HCT116 (cell line): Measurements from ENCODE around the gene CCNE1. TPM values are rescaled to one million over a fixed set of nuclear protein-coding genes. Genes with fewer than 3 reads are reported as not detected.
A peak's percentile ranks its signal among the peaks of the same experiment; 100 is the strongest.

ENCODE experiments used
- ATAC-seq: fragments of 200-7000 bp; cut with Tn5 transposase; 2 replicates; pipeline ENCODE4 v1.9.1; 2020; ENCODE audit warnings: mild to moderate bottlenecking, moderate library complexity
- BruUV-seq: library from RNA; stranded (reverse); fragments of 400-500 nt; replicated peaks from 2 replicates; lab custom pipeline; 2021; lab: Mats Ljungman, UMichigan
- CTCF ChIA-PET: fragments of 300-600 bp; sonication (Branson Sonifier 250); formaldehyde crosslinking; loops from one replicate; lab custom pipeline; 2021; ENCODE audit warnings: antibody characterized with exemption; lab: Charles Lee
- POLR2A ChIA-PET: fragments of 300-600, 350-600 bp; sonication (Branson Sonifier 250); formaldehyde crosslinking; loops from one replicate; lab custom pipeline; 2021; ENCODE audit warnings: antibody characterized with exemption; lab: Charles Lee
- RAD21 ChIA-PET, 2 experiments: fragments of 300-600 bp; sonication (Branson Sonifier 250); formaldehyde crosslinking; loops; one replicate each; lab custom pipeline; 2023; ENCODE audit warnings: low total read pairs in 2 of 2; ENCODE audit not compliant: uncharacterized antibody in 2 of 2, unreplicated experiment in 2 of 2, low non-redundant PET in 1 of 2; lab: Charles Lee
- DNase-seq: peaks from one replicate; pipeline ENCODE4 v3.0.0-alpha.2; 2010; ENCODE audit warnings: low read depth, low spot score
- H2AFZ ChIP-seq: fragments of 200-600 bp; shearing (Covaris generic), sonication (generic); 2 replicates; pipeline ENCODE4 v1.6.1; 2017; ENCODE audit warnings: low read depth, mixed run types, mixed read lengths, antibody characterized with exemption, low read length; ENCODE audit not compliant: poor library complexity, severe bottlenecking
- H3K27ac ChIP-seq: 2 replicates; pipeline ENCODE4 v1.5.1; 2012; ENCODE audit warnings: low read depth, low read length
- H3K27me3 ChIP-seq: fragments of 200-600 bp; sonication (generic); 2 replicates; pipeline ENCODE4 v1.6.1; 2016; ENCODE audit warnings: mixed run types, low read length, mixed read lengths; ENCODE audit not compliant: insufficient read depth
- H3K36me3 ChIP-seq, 2 experiments: fragments of 200-500 bp in 1 of 2; fragments of 200-600 bp in 1 of 2; sonication (Bioruptor generic) in 1 of 2; sonication (generic) in 1 of 2; 2 replicates each; pipeline versions ENCODE4 v1.5.1 to v1.6.1; 2014 to 2016; ENCODE audit warnings: low read length in 2 of 2, inconsistent platforms in 1 of 2, mixed read lengths in 1 of 2, mixed run types in 1 of 2; ENCODE audit not compliant: insufficient read depth in 2 of 2, control insufficient read depth in 1 of 2
- H3K4me1 ChIP-seq, 2 experiments: fragments of 200-600 bp in 1 of 2; sonication (generic) in 1 of 2; 2 replicates each; pipeline versions ENCODE4 v1.5.1 to v1.6.1; 2012 to 2017; ENCODE audit warnings: low read length in 2 of 2, inconsistent platforms in 1 of 2, mild to moderate bottlenecking in 1 of 2, mixed read lengths in 1 of 2, mixed run types in 1 of 2, moderate library complexity in 1 of 2; ENCODE audit not compliant: insufficient read depth in 2 of 2, control insufficient read depth in 1 of 2
- H3K4me2 ChIP-seq: fragments of 200-600 bp; sonication (generic); 2 replicates; pipeline ENCODE4 v1.6.1; 2017; ENCODE audit warnings: mixed run types, low read length, mixed read lengths
- H3K4me3 ChIP-seq, 2 experiments: fragments of 200-600 bp in 1 of 2; sonication (generic) in 1 of 2; replicated peaks in 1 of 2; 2 replicates each; pipeline ENCODE4 v1.5.1; 2011 to 2016; ENCODE audit warnings: low read length in 2 of 2, control low read depth in 1 of 2, low read depth in 1 of 2, mild to moderate bottlenecking in 1 of 2, mixed read lengths in 1 of 2, mixed run types in 1 of 2
- H3K79me2 ChIP-seq: fragments of 200-600 bp; sonication (generic); 2 replicates; pipeline ENCODE4 v1.6.1; 2017; ENCODE audit warnings: mild to moderate bottlenecking, mixed run types, low read length, moderate library complexity, mixed read lengths; ENCODE audit not compliant: insufficient read depth
- H3K9ac ChIP-seq: fragments of 200-600 bp; sonication (generic); 2 replicates; pipeline ENCODE4 v1.6.1; 2016; ENCODE audit warnings: low read length, mixed read lengths
- H3K9me2 ChIP-seq: fragments of 200-600 bp; sonication (generic), shearing (Covaris generic); 2 replicates; pipeline ENCODE4 v1.6.1; 2017; ENCODE audit warnings: mixed run types, mild to moderate bottlenecking, moderate library complexity; ENCODE audit not compliant: insufficient read depth
- H3K9me3 ChIP-seq, 2 experiments: fragments of 200-500 bp in 1 of 2; fragments of 200-600 bp in 1 of 2; sonication (Bioruptor generic) in 1 of 2; sonication (generic) in 1 of 2; 2 replicates each; pipeline ENCODE4 v1.6.1; 2014 to 2017; ENCODE audit warnings: low read length in 2 of 2, mixed read lengths in 2 of 2, inconsistent platforms in 1 of 2, low read depth in 1 of 2, mild to moderate bottlenecking in 1 of 2, mixed run types in 1 of 2, moderate library complexity in 1 of 2; ENCODE audit not compliant: control insufficient read depth in 1 of 2, insufficient read depth in 1 of 2
- H4K20me1 ChIP-seq: fragments of 200-600 bp; sonication (generic), shearing (Covaris generic); 2 replicates; pipeline ENCODE4 v1.6.1; 2017; ENCODE audit warnings: mixed run types, mild to moderate bottlenecking, moderate library complexity; ENCODE audit not compliant: insufficient read depth
- CEBPB ChIP-seq: IDR thresholded peaks from 2 replicates; pipeline ENCODE4 v1.6.1; 2012; ENCODE audit warnings: low read depth
- CTCF ChIP-seq, 3 experiments: fragments of 200-600 bp in 1 of 3; sonication (generic) in 1 of 3; IDR thresholded peaks in 2 of 3; conservative IDR thresholded peaks in 1 of 3; 2 replicates each; pipeline ENCODE4 v1.5.1; 2012 to 2017; ENCODE audit warnings: low read depth in 2 of 3, low read length in 2 of 3, antibody characterized with exemption in 1 of 3, borderline replicate concordance in 1 of 3, control low read depth in 1 of 3, mild to moderate bottlenecking in 1 of 3, mixed read lengths in 1 of 3, mixed run types in 1 of 3, moderate library complexity in 1 of 3; ENCODE audit not compliant: insufficient read depth in 1 of 3
- EGR1 ChIP-seq: IDR thresholded peaks from 2 replicates; pipeline ENCODE4 v1.6.1; 2012; ENCODE audit warnings: low read depth
- ELF1 ChIP-seq: IDR thresholded peaks from 2 replicates; pipeline ENCODE4 v1.6.1; 2012; ENCODE audit warnings: low read depth, borderline replicate concordance
- EZH2 ChIP-seq: fragments of 200-600 bp; sonication (generic); IDR thresholded peaks from 2 replicates; pipeline ENCODE4 v1.6.1; 2017; ENCODE audit warnings: antibody characterized with exemption, mixed run types
- EZH2phosphoT487 ChIP-seq: fragments of 200-600 bp; IDR thresholded peaks from 2 replicates; pipeline ENCODE4 v1.6.1; 2018; ENCODE audit warnings: antibody characterized with exemption, borderline replicate concordance
- FOSL1 ChIP-seq: IDR thresholded peaks from 2 replicates; pipeline ENCODE4 v1.6.1; 2012; ENCODE audit warnings: low read depth
- JUND ChIP-seq: IDR thresholded peaks from 2 replicates; pipeline ENCODE4 v1.6.1; 2012
- POLR2AphosphoS5 ChIP-seq: IDR thresholded peaks from 2 replicates; pipeline ENCODE4 v1.6.1; 2011; ENCODE audit warnings: mild to moderate bottlenecking, low read depth, low read length, moderate library complexity
- SIN3A ChIP-seq: IDR thresholded peaks from 2 replicates; pipeline ENCODE4 v1.6.1; 2012; ENCODE audit warnings: low read depth
- SP1 ChIP-seq: IDR thresholded peaks from 2 replicates; pipeline ENCODE4 v1.6.1; 2012; ENCODE audit warnings: low read depth
- TCF7L2 ChIP-seq: IDR thresholded peaks from 2 replicates; pipeline ENCODE4 v1.7.0; 2011; ENCODE audit warnings: borderline replicate concordance, inconsistent platforms; ENCODE audit not compliant: insufficient read depth, insufficient read length; ENCODE audit errors: extremely low read depth
- YY1 ChIP-seq: IDR thresholded peaks from 2 replicates; pipeline ENCODE4 v1.6.1; 2011; ENCODE audit warnings: low read length, low read depth, moderate library complexity, mild to moderate bottlenecking; ENCODE audit not compliant: insufficient replicate concordance; ENCODE audit errors: extremely low read depth
- intact Hi-C: fragments of 100-400 bp; cut with micrococcal nuclease; formaldehyde crosslinking; loops from 2 replicates; pipeline ENCODE4 v1.10.0; 2022
- total RNA-seq: library from RNA; stranded (reverse); gene quantifications from one replicate; pipeline ENCODE4 v1.2.1, GENCODE V29; 2021; ENCODE audit not compliant: unreplicated experiment
- TF ChIP-seq, protein P1 (sequence below): IDR thresholded peaks from 2 replicates; pipeline ENCODE4 v1.6.1; 2012

Gene CCNE1
- total RNA-seq, 1 experiment from 2014 or later, result 29.3 TPM

DNA sequence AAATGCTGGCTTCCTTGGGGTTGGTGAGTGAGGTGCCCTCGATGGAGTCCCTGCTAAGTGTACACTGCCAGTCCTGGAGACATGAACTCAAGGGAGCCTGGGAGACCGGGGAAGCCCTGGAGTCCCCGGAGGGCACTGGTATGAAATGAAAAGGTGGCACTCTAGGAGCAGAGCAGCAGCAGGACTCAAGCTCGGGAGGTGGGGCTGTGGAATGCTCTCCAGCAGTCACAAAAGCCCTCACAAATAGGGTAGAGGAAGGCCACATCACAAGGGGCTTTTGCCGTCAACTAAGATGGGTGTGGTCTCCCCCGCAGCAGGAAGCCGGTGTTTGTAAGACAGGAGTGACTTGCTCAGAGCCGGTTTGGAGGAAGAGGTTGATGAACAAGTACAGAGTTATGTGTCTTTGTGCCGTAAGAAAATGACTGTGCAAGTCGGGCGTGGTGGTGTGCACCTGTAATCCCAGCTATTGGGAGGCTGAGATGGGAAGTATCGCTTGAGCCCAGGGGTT lies 19.3 kb downstream of the CCNE1 start:
- no peaks in the 10 kb centered on the region for H3K79me2 ChIP-seq
- H4K20me1 ChIP-seq, result no peaks in the 10 kb centered on the region
- peak overlapping the region; percentile 13 to 47 for H3K4me3 ChIP-seq
- ChIA-PET CTCF (no interaction called here), POLR2A (no interaction called here)
- intact Hi-C loops, result no loop called here
- no peaks in the 10 kb centered on the region for H3K9me2 ChIP-seq
- H3K27me3 ChIP-seq, result no peaks in the 10 kb centered on the region
- H3K4me1 ChIP-seq, result peaks cover 18 to 20% of the 10 kb centered on the region in 2 experiments
- peak overlapping the region; percentile 82 for H3K4me2 ChIP-seq
- DNase-seq, result peak; percentile 76
- TF ChIP-seq TCF7L2 (no peak), YY1 (no peak), CTCF (IDR thresholded peaks at IDR 0.05 in 2 of 3, conservative IDR thresholded peaks at IDR 0.05 in 1 of 3; ENCODE audit: borderline replicate concordance in 1 of 3, insufficient read depth in 1 of 3, low read depth in 2 of 3, low read length in 2 of 3) (no peak), EZH2 (no peak), EGR1 (no peak), FOSL1 (peak; percentile 34; the same call in 1 of the 2 replicates), SIN3A (no peak), EZH2phosphoT487 (no peak), CEBPB (0 out of 2 replicates have a peak, but pooled peaks have one; percentile 2), ELF1 (no peak), SP1 (peak; percentile 71), JUND (peak; percentile 57; the same call in 1 of the 2 replicates), POLR2AphosphoS5 (no peak)
- TF ChIP-seq, protein P1, sequence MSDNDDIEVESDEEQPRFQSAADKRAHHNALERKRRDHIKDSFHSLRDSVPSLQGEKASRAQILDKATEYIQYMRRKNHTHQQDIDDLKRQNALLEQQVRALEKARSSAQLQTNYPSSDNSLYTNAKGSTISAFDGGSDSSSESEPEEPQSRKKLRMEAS, result peak; percentile 40; the same call in 1 of the 2 replicates
- TF ChIP-seq, all 23 proteins: peak for 5
- Histone ChIP-seq H2AFZ (peak overlapping the region; percentile 85), H3K27ac (peak overlapping the region; percentile 3; the same call in 1 of the 2 replicates), H3K9me3 (no peaks in the 10 kb centered on the region), H3K9ac (peak overlapping the region; percentile 41), H3K36me3 (no peaks in the 10 kb centered on the region)
- ATAC-seq, result peak; percentile 89
- RAD21 ChIA-PET, result no interaction called here
- no TSS peak for BruUV-seq
